GM12878 (cell line): ENCODE measurements around the gene SV2B. TPM values are rescaled to one million over a fixed set of nuclear protein-coding genes. Genes with fewer than 3 reads are reported as not detected.

Experiments
- ATAC-seq: fragments of 200-7000 bp; cut with Tn5 transposase; 3 replicates; pipeline ENCODE4 v1.9.1; 2020; ENCODE audit warnings: mild to moderate bottlenecking, moderate library complexity
- BruUV-seq: library from RNA; stranded (reverse); fragments of 400-500 nt; replicated peaks from 2 replicates; lab custom pipeline; 2021; lab: Mats Ljungman, UMichigan
- CTCF ChIA-PET: fragments of 300-600 bp; sonication (Branson Sonifier 250); formaldehyde crosslinking; extraction: SDS; loops from one replicate; lab custom pipeline; 2021; ENCODE audit warnings: inconsistent platforms; lab: Yijun Ruan, JAX
- POLR2A ChIA-PET: fragments of 350-600 bp; formaldehyde crosslinking; extraction: SDS; loops from one replicate; lab custom pipeline; 2021; ENCODE audit warnings: inconsistent platforms; lab: Charles Lee
- RAD21 ChIA-PET: fragments of 300-600 bp; sonication (Branson Sonifier 250); formaldehyde crosslinking; loops from one replicate; lab custom pipeline; 2023; ENCODE audit warnings: antibody characterized with exemption; ENCODE audit not compliant: unreplicated experiment; lab: Charles Lee
- SMC1A ChIA-PET: fragments of 300-600 bp; sonication (Branson Sonifier 250); formaldehyde crosslinking; loops from one replicate; lab custom pipeline; 2023; ENCODE audit not compliant: unreplicated experiment, uncharacterized antibody; lab: Charles Lee
- DNase-seq: peaks from one replicate; pipeline ENCODE4 v3.0.0-alpha.2; 2011; ENCODE audit warnings: low read depth, low spot score
- FAIRE-seq: peaks from 3 replicates; lab custom pipeline; 2011; peaks lifted over from hg19 to GRCh38; lab: Jason Lieb, UNC
- H2AFZ ChIP-seq: 2 replicates; pipeline ENCODE4 v1.6.0; 2011; ENCODE audit warnings: low read depth, low read length, control low read depth; ENCODE audit not compliant: control insufficient read depth
- H3K27ac ChIP-seq: 2 replicates; pipeline ENCODE4 v1.5.1; 2011; ENCODE audit warnings: control low read depth; ENCODE audit not compliant: control insufficient read depth, insufficient read depth
- H3K27me3 ChIP-seq, 2 experiments: replicated peaks in 1 of 2; 2 replicates each; pipeline versions ENCODE4 v1.6.0 to v1.6.1; 2011; ENCODE audit warnings: low read length in 1 of 2; ENCODE audit not compliant: control insufficient read depth in 2 of 2, insufficient read depth in 2 of 2
- H3K36me3 ChIP-seq, 2 experiments: 2 replicates each; pipeline ENCODE4 v1.5.1; 2011; ENCODE audit warnings: low read length in 1 of 2; ENCODE audit not compliant: control insufficient read depth in 2 of 2, insufficient read depth in 2 of 2
- H3K4me1 ChIP-seq: 2 replicates; pipeline ENCODE4 v1.6.1; 2011; ENCODE audit warnings: mild to moderate bottlenecking, low read length, moderate library complexity, mixed read lengths; ENCODE audit not compliant: control insufficient read depth, insufficient read depth
- H3K4me2 ChIP-seq: 2 replicates; pipeline ENCODE4 v1.6.0; 2011; ENCODE audit warnings: control low read depth; ENCODE audit not compliant: control insufficient read depth, insufficient read depth
- H3K4me3 ChIP-seq: fragments of 200-600 bp; sonication (generic); 2 replicates; pipeline ENCODE4 v1.5.1; 2016
- H3K79me2 ChIP-seq: 2 replicates; pipeline ENCODE4 v1.6.0; 2011; ENCODE audit warnings: low read length; ENCODE audit not compliant: control insufficient read depth, insufficient read depth
- H3K9ac ChIP-seq: 2 replicates; pipeline ENCODE4 v1.8.0; 2011; ENCODE audit warnings: low read length, control low read depth, mixed read lengths; ENCODE audit not compliant: control insufficient read depth, insufficient read depth
- H3K9me3 ChIP-seq: replicated peaks from 3 replicates; pipeline ENCODE4 v1.5.1; 2011; ENCODE audit warnings: mild to moderate bottlenecking, low read length; ENCODE audit not compliant: control insufficient read depth, insufficient read depth
- H4K20me1 ChIP-seq: 2 replicates; pipeline ENCODE4 v1.6.0; 2011; ENCODE audit not compliant: control insufficient read depth, insufficient read depth
- CREB1 ChIP-seq: IDR thresholded peaks from 2 replicates; pipeline ENCODE4 v1.6.1; 2012; ENCODE audit warnings: low read depth, mild to moderate bottlenecking, inconsistent platforms
- HDGF ChIP-seq: fragments of 450-650 bp; IDR thresholded peaks from 2 replicates; pipeline ENCODE4 v1.6.1; 2016; ENCODE audit warnings: antibody characterized with exemption
- KDM1A ChIP-seq: fragments of 200-600 bp; sonication (generic); IDR thresholded peaks from 2 replicates; pipeline ENCODE4 v1.6.1; 2016; ENCODE audit warnings: borderline replicate concordance
- MEF2B ChIP-seq: fragments of 450-650 bp; IDR thresholded peaks from 2 replicates; pipeline ENCODE4 v1.6.1; 2018; ENCODE audit warnings: mild to moderate bottlenecking, moderate library complexity; ENCODE audit not compliant: partially characterized antibody, poor library complexity, severe bottlenecking
- STAT3 ChIP-seq: IDR thresholded peaks from 2 replicates; pipeline ENCODE4 v1.6.1; 2011; ENCODE audit warnings: low read depth, low read length, improper control_type of control experiment
- WRNIP1 ChIP-seq: IDR thresholded peaks from 2 replicates; pipeline ENCODE4 v1.6.1; 2011; ENCODE audit warnings: low read depth, low read length, improper control_type of control experiment, borderline replicate concordance
- ZNF274 ChIP-seq: IDR thresholded peaks from one replicate; pipeline ENCODE4 v1.8.0; 2011; ENCODE audit not compliant: insufficient read length, insufficient read depth
- ZNF384 ChIP-seq: IDR thresholded peaks from 2 replicates; pipeline ENCODE4 v1.6.1; 2012; ENCODE audit warnings: low read depth, mild to moderate bottlenecking, low read length, improper control_type of control experiment, borderline replicate concordance
- ZSCAN29 ChIP-seq: fragments of 450-650 bp; IDR thresholded peaks from 2 replicates; pipeline ENCODE4 v1.6.1; 2017; ENCODE audit warnings: mild to moderate bottlenecking, moderate library complexity
- WGBS: methylation state at CpG from one replicate; pipeline ENCODE4 v1.1.6; 2016; ENCODE audit warnings: low lambda C conversion rate; ENCODE audit not compliant: insufficient replicate concordance, insufficient coverage; ENCODE audit errors: missing lambda C conversion rate; 5-methylcytosine and 5-hydroxymethylcytosine counted together
- in situ Hi-C: fragments of 300-500 bp; cut with MboI; formaldehyde crosslinking; loops from 9 replicates; pipeline ENCODE4 v1.14.3; 2018; ENCODE audit warnings: mixed read lengths
- intact Hi-C: fragments of 100-400 bp; cut with micrococcal nuclease; formaldehyde crosslinking; loops from one replicate; pipeline ENCODE4 v1.14.2; 2022; ENCODE audit not compliant: unreplicated experiment
- polyA plus RNA-seq, 11 experiments: library from polyadenylated mRNA; depleted of rRNA in 4 of 11; unstranded in 6 of 11; stranded (reverse) in 5 of 11; fragments of >200 nt; fragmentation: Nextera tagmentation in 4 of 11; fragmentation: Illumina TruSeq in 1 of 11; extraction: Ambion mirVana in 4 of 11; extraction: Trizol in 1 of 11; gene quantifications; 1 replicate in 1 of 11; 2 replicates in 10 of 11; pipeline versions ENCODE4 v1.2.1 to v1.2.3, GENCODE V29; 2011 to 2016; ENCODE audit warnings: inconsistent platforms in 2 of 11, missing spikeins in 2 of 11, low read depth in 1 of 11
- total RNA-seq, 4 experiments: library from RNA; depleted of rRNA in 3 of 4; stranded (reverse); fragments of >200 nt in 3 of 4; fragmentation: Illumina TruSeq in 1 of 4; extraction: Trizol in 1 of 4; gene quantifications; 2 replicates each; pipeline versions ENCODE4 v1.2.1 to v1.2.3, GENCODE V29; 2013 to 2021
- TF ChIP-seq, protein P1 (sequence below): IDR thresholded peaks from 2 replicates; pipeline ENCODE4 v1.6.1; 2011; ENCODE audit warnings: mild to moderate bottlenecking, low read depth, low read length, moderate library complexity; ENCODE audit not compliant: insufficient replicate concordance
- TF ChIP-seq, protein P2 (sequence below): fragments of 450-650 bp; formaldehyde crosslinking; IDR thresholded peaks from 2 replicates; pipeline ENCODE4 v1.4.0; 2020; ENCODE audit warnings: mild to moderate bottlenecking, moderate library complexity
- TF ChIP-seq, protein P3 (sequence below): IDR thresholded peaks from 2 replicates; pipeline ENCODE4 v1.6.1; 2012; ENCODE audit warnings: low read length, inconsistent platforms
- TF ChIP-seq, protein P4 (sequence below): fragments of 450-650 bp; IDR thresholded peaks from 2 replicates; pipeline ENCODE4 v1.6.1; 2018; ENCODE audit warnings: mild to moderate bottlenecking, low read depth, moderate library complexity; ENCODE audit not compliant: partially characterized antibody

SV2B gene
- total and polyA plus RNA-seq, 10 of the 15 experiments (the other 5 are each of a cell fraction or from before 2014, with no cell fraction given): 0.03 to 1.7 (median 1.3) TPM

DNA sequence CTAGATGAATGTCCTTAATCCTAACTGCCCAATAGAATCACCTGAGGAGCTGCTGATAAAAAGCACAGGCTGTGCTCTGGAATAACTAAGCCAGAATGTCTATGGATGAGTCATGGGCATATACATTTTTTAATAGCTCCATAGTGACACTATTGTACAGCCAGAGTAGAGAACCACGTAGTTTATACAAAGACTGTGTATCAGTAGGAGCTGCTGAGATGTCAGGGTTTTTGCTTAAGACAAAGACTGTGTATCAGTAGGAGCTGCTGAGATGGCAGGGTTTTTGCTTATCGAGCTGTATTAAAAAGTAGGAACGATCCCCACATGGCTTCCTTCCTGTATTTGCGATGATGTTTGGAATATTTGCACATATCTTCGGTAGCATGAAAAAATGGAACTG lies 137.4 kb downstream of the SV2B start:
- no peak for DNase-seq
- CTCF ChIA-PET: interaction anchor here (0.8 to 2.3 kb wide), 3 partner anchors 10 to 182 kb away, joined by 3 to 9 read pairs (median 4); no protein-coding TSS in a partner anchor
- no peaks in the 10 kb centered on the region for H3K9me3 ChIP-seq

More for the DNA sequence above, 137.4 kb downstream of the SV2B start:
- FAIRE-seq (no peak), ATAC-seq (no peak)
- intact Hi-C loops: no loop called here
- ChIA-PET SMC1A (interaction anchor here (1.0 to 1.2 kb wide), 2 partner anchors 31 to 178 kb away, joined by 3 read pairs; no protein-coding TSS in a partner anchor), POLR2A (no interaction called here), RAD21 (interaction anchor here (1.0 kb wide), 2 partner anchors 10 to 181 kb away, joined by 3 to 4 read pairs; no protein-coding TSS in a partner anchor)
- WGBS: 48% methylated on average over 5 of the region's 5 CpGs
- Histone ChIP-seq H2AFZ (no peak overlapping the region), H3K9ac (no peak overlapping the region), H3K4me2 (no peak overlapping the region), H3K4me3 (no peak overlapping the region), H3K4me1 (no peaks in the 10 kb centered on the region), H3K79me2 (no peaks in the 10 kb centered on the region), H3K27ac (no peak overlapping the region), H4K20me1 (no peaks in the 10 kb centered on the region), H3K27me3 (no peaks in the 10 kb centered on the region; a peak in 1 of 4 replicates), H3K36me3 (no peaks in the 10 kb centered on the region)
- no TSS peak for BruUV-seq
- TF ChIP-seq, protein P1, sequence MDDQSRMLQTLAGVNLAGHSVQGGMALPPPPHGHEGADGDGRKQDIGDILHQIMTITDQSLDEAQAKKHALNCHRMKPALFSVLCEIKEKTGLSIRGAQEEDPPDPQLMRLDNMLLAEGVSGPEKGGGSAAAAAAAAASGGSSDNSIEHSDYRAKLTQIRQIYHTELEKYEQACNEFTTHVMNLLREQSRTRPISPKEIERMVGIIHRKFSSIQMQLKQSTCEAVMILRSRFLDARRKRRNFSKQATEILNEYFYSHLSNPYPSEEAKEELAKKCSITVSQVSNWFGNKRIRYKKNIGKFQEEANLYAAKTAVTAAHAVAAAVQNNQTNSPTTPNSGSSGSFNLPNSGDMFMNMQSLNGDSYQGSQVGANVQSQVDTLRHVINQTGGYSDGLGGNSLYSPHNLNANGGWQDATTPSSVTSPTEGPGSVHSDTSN: no peak
- no peak for TF ChIP-seq ZNF384
- no peak for TF ChIP-seq ZSCAN29
- no peak for TF ChIP-seq HDGF
- TF ChIP-seq, protein P2, sequence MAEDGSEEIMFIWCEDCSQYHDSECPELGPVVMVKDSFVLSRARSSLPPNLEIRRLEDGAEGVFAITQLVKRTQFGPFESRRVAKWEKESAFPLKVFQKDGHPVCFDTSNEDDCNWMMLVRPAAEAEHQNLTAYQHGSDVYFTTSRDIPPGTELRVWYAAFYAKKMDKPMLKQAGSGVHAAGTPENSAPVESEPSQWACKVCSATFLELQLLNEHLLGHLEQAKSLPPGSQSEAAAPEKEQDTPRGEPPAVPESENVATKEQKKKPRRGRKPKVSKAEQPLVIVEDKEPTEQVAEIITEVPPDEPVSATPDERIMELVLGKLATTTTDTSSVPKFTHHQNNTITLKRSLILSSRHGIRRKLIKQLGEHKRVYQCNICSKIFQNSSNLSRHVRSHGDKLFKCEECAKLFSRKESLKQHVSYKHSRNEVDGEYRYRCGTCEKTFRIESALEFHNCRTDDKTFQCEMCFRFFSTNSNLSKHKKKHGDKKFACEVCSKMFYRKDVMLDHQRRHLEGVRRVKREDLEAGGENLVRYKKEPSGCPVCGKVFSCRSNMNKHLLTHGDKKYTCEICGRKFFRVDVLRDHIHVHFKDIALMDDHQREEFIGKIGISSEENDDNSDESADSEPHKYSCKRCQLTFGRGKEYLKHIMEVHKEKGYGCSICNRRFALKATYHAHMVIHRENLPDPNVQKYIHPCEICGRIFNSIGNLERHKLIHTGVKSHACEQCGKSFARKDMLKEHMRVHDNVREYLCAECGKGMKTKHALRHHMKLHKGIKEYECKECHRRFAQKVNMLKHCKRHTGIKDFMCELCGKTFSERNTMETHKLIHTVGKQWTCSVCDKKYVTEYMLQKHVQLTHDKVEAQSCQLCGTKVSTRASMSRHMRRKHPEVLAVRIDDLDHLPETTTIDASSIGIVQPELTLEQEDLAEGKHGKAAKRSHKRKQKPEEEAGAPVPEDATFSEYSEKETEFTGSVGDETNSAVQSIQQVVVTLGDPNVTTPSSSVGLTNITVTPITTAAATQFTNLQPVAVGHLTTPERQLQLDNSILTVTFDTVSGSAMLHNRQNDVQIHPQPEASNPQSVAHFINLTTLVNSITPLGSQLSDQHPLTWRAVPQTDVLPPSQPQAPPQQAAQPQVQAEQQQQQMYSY (CRISPR knock-in tag): no peak
- TF ChIP-seq MEF2B: no peak
- no peak for TF ChIP-seq CREB1
- TF ChIP-seq STAT3: no peak
- TF ChIP-seq, protein P3, sequence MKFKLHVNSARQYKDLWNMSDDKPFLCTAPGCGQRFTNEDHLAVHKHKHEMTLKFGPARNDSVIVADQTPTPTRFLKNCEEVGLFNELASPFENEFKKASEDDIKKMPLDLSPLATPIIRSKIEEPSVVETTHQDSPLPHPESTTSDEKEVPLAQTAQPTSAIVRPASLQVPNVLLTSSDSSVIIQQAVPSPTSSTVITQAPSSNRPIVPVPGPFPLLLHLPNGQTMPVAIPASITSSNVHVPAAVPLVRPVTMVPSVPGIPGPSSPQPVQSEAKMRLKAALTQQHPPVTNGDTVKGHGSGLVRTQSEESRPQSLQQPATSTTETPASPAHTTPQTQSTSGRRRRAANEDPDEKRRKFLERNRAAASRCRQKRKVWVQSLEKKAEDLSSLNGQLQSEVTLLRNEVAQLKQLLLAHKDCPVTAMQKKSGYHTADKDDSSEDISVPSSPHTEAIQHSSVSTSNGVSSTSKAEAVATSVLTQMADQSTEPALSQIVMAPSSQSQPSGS: no peak
- TF ChIP-seq ZNF274: no peak
- TF ChIP-seq KDM1A: no peak
- no peak for TF ChIP-seq WRNIP1
- TF ChIP-seq, protein P4, sequence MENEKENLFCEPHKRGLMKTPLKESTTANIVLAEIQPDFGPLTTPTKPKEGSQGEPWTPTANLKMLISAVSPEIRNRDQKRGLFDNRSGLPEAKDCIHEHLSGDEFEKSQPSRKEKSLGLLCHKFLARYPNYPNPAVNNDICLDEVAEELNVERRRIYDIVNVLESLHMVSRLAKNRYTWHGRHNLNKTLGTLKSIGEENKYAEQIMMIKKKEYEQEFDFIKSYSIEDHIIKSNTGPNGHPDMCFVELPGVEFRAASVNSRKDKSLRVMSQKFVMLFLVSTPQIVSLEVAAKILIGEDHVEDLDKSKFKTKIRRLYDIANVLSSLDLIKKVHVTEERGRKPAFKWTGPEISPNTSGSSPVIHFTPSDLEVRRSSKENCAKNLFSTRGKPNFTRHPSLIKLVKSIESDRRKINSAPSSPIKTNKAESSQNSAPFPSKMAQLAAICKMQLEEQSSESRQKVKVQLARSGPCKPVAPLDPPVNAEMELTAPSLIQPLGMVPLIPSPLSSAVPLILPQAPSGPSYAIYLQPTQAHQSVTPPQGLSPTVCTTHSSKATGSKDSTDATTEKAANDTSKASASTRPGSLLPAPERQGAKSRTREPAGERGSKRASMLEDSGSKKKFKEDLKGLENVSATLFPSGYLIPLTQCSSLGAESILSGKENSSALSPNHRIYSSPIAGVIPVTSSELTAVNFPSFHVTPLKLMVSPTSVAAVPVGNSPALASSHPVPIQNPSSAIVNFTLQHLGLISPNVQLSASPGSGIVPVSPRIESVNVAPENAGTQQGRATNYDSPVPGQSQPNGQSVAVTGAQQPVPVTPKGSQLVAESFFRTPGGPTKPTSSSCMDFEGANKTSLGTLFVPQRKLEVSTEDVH: no peak
- in situ Hi-C loops: loop anchor here (25.0 kb wide), 1 partner anchor 900 kb away; no protein-coding TSS in a partner anchor
